ENCODE results near the gene TSPAN9. TPM values are rescaled to one million over a fixed set of nuclear protein-coding genes. Genes with fewer than 3 reads are reported as not detected.

TSPAN9 gene
- total and polyA plus RNA-seq, 9 of the 15 experiments (the other 6 are each of a cell fraction or from before 2014, with no cell fraction given) = 0.23 to 2.1 (median 0.60) TPM; not detected in 2

GRCh38 chr12:3246253-3246652 lies 169.1 kb downstream of the TSPAN9 start (continued):
- TF ChIP-seq ETV6 (IDR thresholded peaks at IDR 0.05; ENCODE audit: borderline replicate concordance in 1 of 2, low read depth in 2 of 2, low read length in 1 of 2) (no peak), ETV6 (CRISPR knock-in tag; IDR thresholded peaks at IDR 0.05; ENCODE audit: borderline replicate concordance) (no peak), NFIX (CRISPR knock-in tag; IDR thresholded peaks at IDR 0.05; ENCODE audit: low read depth) (no peak), KDM2B (CRISPR knock-in tag; IDR thresholded peaks at IDR 0.05) (no peak), ZKSCAN8 (CRISPR knock-in tag; IDR thresholded peaks at IDR 0.05) (no peak), ILK (tag; IDR thresholded peaks at IDR 0.05; ENCODE audit: borderline replicate concordance, low read depth) (no peak)

GRCh38 chr12:3247077-3247476 lies 169.9 kb downstream of the TSPAN9 start:
- POLR2A ChIA-PET = interaction anchor here (1.0 kb wide), 1 partner anchor 20 kb away, joined by 3 read pairs; no protein-coding TSS in a partner anchor
- WGBS (ENCODE audit: insufficient coverage, low coverage, missing lambda C conversion rate) = 0% methylated on average over 4 of the region's 11 CpGs
- Histone ChIP-seq H3K79me2 (ENCODE audit: control insufficient read depth, insufficient read depth, low read length) (no peaks in the 10 kb centered on the region), H3K9ac (ENCODE audit: insufficient read depth in 1 of 2, low read depth in 2 of 2, low read length in 2 of 2) (no peak overlapping the region), H3K4me3 (no peak overlapping the region), H3K9me1 (ENCODE audit: control insufficient read depth, insufficient read depth, low read length) (no peaks in the 10 kb centered on the region), H3K9me3 (replicated peaks; ENCODE audit: control insufficient read depth, insufficient read depth, low read depth, low read length) (no peaks in the 10 kb centered on the region), H3K4me2 (ENCODE audit: insufficient read depth, low read length) (no peak overlapping the region), H3K36me3 (ENCODE audit: control insufficient read depth, insufficient read depth, low read length) (no peaks in the 10 kb centered on the region), H3K27ac (ENCODE audit: extremely low read depth, low read depth, low read length) (no peak overlapping the region), H4K20me1 (replicated peaks; ENCODE audit: control insufficient read depth, insufficient read depth, low read length) (0 out of 2 replicates have a peak, but pooled peaks cover 4% of the 10 kb centered on the region), H2AFZ (ENCODE audit: low read depth, low read length) (no peak overlapping the region), H3K27me3 (ENCODE audit: control insufficient read depth in 2 of 2, insufficient read depth in 2 of 2, low read length in 2 of 2) (peaks cover 0 to 14% of the 10 kb centered on the region in 2 experiments; a peak in 3 of 5 replicates), H3K4me1 (replicated peaks in 1 of 2; ENCODE audit: control insufficient read depth in 2 of 2, insufficient read depth in 2 of 2, low read length in 2 of 2) (no peaks in the 10 kb centered on the region)
- TF ChIP-seq HDAC8 (tag; IDR thresholded peaks at IDR 0.05) (no peak), SPI1 (IDR thresholded peaks at IDR 0.05; ENCODE audit: borderline replicate concordance, low read depth, low read length) (no peak), ZBTB17 (CRISPR knock-in tag; IDR thresholded peaks at IDR 0.05) (no peak), HNRNPL (IDR thresholded peaks at IDR 0.05; ENCODE audit: low read depth, low read length) (no peak), POLR2A (conservative IDR thresholded peaks at IDR 0.05) (no peak), PML (IDR thresholded peaks at IDR 0.05; ENCODE audit: low read length) (no peak), PATZ1 (CRISPR knock-in tag; IDR thresholded peaks at IDR 0.05; ENCODE audit: borderline replicate concordance) (no peak)
- no TSS peak for BruUV-seq (replicated peaks)
- intact Hi-C loops (cut with micrococcal nuclease) = no loop called here
- in situ Hi-C loops (cut with MboI) = no loop called here
- no peak for FAIRE-seq
- ATAC-seq = no peak
- CTCF ChIA-PET (ENCODE audit: low intra/inter-chr PET ratio) = no interaction called here
- DNase-seq (ENCODE audit: extremely low read depth in 1 of 4, low spot score in 3 of 4) = no peak

All from K562 (cell line).